Stomach smooth muscle (tissue), 2 donors: Measurements from ENCODE around the gene SREK1.
"Not testable (repeated sequence)": the region's sequence is repeated elsewhere in the genome, so short reads cannot be mapped to it uniquely, and the experiment has no call there.

Source experiments
- H3K27ac ChIP-seq: one replicate; pipeline ENCODE4 v1.7.0; 2013; ENCODE audit warnings: mild to moderate bottlenecking, low read length, inconsistent platforms
- H3K27me3 ChIP-seq, 2 donors: one replicate each; pipeline ENCODE4 v1.7.0; 2013; ENCODE audit warnings: low read length in 2 of 2; ENCODE audit not compliant: insufficient read depth in 2 of 2, control insufficient read depth in 1 of 2
- H3K36me3 ChIP-seq, 2 donors: one replicate each; pipeline ENCODE4 v1.7.0; 2013; ENCODE audit warnings: low read length in 2 of 2; ENCODE audit not compliant: control insufficient read depth in 2 of 2, insufficient read depth in 2 of 2
- H3K4me1 ChIP-seq: one replicate; pipeline ENCODE4 v1.7.0; 2013; ENCODE audit warnings: low read length; ENCODE audit not compliant: control insufficient read depth, insufficient read depth
- H3K4me3 ChIP-seq, 2 donors: one replicate each; pipeline ENCODE4 v1.7.0; 2013; ENCODE audit warnings: low read length in 2 of 2
- H3K9ac ChIP-seq, 2 donors: one replicate each; pipeline ENCODE4 v1.7.0; 2013; ENCODE audit warnings: low read length in 2 of 2, mild to moderate bottlenecking in 1 of 2
- H3K9me3 ChIP-seq, 2 donors: one replicate each; pipeline ENCODE4 v1.7.0; 2013; ENCODE audit warnings: low read length in 2 of 2; ENCODE audit not compliant: control insufficient read depth in 2 of 2
- donor health status: healthy.
- donor health status: Pancreatic carcinoma.

The SREK1 gene, protein sequence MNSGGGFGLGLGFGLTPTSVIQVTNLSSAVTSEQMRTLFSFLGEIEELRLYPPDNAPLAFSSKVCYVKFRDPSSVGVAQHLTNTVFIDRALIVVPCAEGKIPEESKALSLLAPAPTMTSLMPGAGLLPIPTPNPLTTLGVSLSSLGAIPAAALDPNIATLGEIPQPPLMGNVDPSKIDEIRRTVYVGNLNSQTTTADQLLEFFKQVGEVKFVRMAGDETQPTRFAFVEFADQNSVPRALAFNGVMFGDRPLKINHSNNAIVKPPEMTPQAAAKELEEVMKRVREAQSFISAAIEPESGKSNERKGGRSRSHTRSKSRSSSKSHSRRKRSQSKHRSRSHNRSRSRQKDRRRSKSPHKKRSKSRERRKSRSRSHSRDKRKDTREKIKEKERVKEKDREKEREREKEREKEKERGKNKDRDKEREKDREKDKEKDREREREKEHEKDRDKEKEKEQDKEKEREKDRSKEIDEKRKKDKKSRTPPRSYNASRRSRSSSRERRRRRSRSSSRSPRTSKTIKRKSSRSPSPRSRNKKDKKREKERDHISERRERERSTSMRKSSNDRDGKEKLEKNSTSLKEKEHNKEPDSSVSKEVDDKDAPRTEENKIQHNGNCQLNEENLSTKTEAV

DNA sequence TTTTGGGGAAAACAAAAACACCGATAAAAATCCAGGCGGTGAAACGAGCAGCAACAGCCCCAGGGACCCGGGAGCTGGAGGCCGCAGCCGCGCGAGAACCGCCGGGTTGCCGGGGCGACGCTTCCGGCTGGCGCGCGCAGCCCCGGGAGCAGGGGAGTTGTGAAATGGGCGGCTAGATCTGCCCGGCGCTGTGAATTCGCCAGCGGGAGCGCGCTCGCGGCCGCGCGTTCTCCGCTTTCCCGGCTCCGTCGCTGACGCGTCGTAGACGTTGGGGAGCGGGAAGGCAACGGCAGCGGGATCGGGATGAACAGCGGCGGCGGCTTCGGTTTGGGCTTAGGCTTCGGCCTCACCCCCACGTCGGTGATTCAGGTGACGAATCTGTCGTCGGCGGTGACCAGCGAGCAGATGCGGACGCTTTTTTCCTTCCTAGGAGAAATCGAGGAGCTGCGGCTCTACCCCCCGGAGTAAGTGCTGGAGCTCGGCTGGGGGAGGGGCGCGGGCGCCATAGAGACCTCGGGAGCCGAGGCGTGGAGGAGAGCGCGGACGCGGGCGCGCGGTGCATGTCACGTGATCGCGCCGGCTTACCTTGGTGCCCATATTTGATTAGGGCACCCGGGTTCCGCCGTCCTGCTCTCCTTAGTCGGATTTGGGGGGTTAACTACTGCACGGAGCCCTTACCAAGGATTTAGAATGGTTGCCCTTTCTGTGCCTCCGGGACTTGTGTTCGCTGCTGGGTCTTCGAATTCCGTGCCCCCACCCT lies at the start of gene SREK1:
Gene SREK1 (plus strand): TSS at position 227 of the 760 bp plus-strand sequence. CDS start 77 bp downstream, at position 304.
- Histone ChIP-seq H3K9me3 (no peaks in the 10 kb centered on the region), H3K27me3 (no peaks in the 10 kb centered on the region), H3K36me3 (no peaks in the 10 kb centered on the region), H3K4me3 (peak within 1 kb of the TSS; percentile 92 to 98), H3K9ac (peak within 1 kb of the TSS; percentile 97 to 99), H3K4me1 (peaks cover 12% of the 10 kb centered on the region), H3K27ac (peak within 1 kb of the TSS; percentile 94)

DNA sequence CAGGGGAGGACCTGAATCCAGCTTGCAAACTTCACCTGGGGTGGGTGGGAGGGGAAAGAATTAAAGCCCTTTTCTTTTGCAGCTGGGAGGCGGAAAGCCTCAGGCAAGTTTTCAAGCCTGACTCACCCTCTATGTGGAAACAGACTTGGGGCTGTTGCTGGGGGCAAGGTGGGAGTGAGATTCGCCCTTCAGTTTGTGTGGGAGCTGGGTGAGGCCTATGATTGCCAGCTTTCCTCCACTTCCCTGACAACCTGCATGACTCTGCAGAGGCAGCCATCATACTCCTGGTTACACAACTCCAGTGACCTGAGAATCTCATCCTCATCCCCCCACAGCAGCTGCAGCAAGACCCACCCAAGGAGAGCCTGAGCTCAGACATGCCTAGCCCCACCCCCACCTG lies 43.2 kb upstream of the SREK1 start:
- Histone ChIP-seq H3K27me3 (no peaks in the 10 kb centered on the region), H3K27ac (no peak overlapping the region), H3K9me3 (peaks cover 0 to 6% of the 10 kb centered on the region in 2 donors), H3K9ac (no peak overlapping the region), H3K36me3 (no peaks in the 10 kb centered on the region), H3K4me1 (no peaks in the 10 kb centered on the region), H3K4me3 (no peak overlapping the region)

DNA sequence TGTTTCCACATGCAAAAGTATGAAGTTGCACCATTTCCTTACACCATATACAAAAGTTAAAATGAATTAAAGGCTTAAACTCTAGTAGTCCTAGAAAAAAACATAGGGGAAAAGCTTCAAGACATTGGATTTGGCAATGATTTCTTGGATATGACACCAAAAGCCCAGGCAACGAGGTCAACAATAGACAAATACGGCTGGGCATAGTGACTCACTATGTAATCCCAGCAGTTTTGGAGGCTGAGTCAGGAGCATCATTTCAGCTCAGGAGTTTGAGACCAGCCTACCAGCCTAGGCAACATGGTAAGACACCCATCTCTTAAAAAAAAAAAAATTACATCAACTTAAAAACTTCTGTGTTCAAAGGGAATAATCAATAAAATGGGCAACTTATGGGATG lies 30.9 kb upstream of the SREK1 start:
- Histone ChIP-seq H3K36me3 (no peaks in the 10 kb centered on the region), H3K27ac (no peak overlapping the region), H3K4me1 (no peaks in the 10 kb centered on the region), H3K9me3 (peaks cover 3 to 5% of the 10 kb centered on the region in 2 donors), H3K4me3 (no peak overlapping the region), H3K27me3 (no peaks in the 10 kb centered on the region), H3K9ac (no peak overlapping the region)

DNA sequence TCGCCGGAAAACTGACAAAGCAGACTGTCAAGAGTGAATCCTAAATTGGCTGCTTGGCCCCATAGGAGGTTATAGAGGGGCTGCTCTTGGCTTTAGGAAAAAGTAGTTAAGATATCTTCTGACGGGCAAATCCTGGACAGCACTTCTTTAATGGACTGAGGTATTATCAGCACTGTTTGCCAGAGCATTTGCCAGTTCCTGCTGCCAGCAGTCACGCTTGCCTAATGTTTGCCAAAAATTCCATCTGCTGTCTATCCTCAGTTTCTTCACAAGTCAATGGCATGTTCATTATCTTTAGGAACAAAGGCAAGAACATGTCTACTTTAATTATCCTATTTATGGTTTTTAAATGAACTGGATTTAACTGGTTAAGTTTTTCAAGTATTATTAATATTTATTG lies 25.8 kb upstream of the SREK1 start:
- no peaks in the 10 kb centered on the region for H3K4me1 ChIP-seq
- H3K27ac ChIP-seq, result no peak overlapping the region
- H3K36me3 ChIP-seq, result no peaks in the 10 kb centered on the region
- no peaks in the 10 kb centered on the region for H3K27me3 ChIP-seq
- H3K9ac ChIP-seq, result no peak overlapping the region
- H3K4me3 ChIP-seq, result no peak overlapping the region
- H3K9me3 ChIP-seq, result no peaks in the 10 kb centered on the region

DNA sequence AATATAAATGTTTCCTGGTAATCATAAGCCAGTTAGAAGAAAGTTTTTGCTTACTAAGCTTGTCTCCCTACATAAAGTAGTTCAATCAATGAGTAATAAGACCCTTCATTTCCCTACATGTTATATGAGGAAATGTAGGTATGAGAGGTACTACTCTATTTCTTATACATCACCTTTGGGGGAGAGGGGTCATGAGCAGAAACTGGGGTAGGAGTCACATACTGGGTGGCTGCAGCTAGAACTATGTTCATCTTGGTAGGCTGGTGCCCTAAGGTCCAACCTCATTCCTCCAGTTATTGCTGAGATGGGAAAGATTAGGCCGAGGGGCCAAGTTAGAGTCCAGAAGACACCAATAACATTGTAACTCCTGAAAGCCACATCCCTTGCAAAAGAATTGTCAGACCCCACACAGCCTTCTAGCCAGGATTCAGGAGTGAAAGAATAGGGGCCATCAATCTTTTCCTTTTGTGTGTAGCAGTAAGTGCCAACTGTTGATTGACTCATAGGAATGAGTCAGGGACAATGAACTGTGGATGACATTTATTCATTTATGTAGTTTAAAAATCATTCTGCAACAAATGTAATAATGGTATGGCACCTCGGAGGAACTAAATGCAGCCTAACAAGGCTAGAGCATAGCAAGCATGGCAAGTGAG lies 21.6 kb upstream of the SREK1 start:
- H3K9ac ChIP-seq, result no peak overlapping the region
- no peaks in the 10 kb centered on the region for H3K4me1 ChIP-seq
- H3K27me3 ChIP-seq, result no peaks in the 10 kb centered on the region
- H3K9me3 ChIP-seq, result no peaks in the 10 kb centered on the region
- H3K4me3 ChIP-seq, result no peak overlapping the region
- H3K36me3 ChIP-seq, result no peaks in the 10 kb centered on the region
- no peak overlapping the region for H3K27ac ChIP-seq

DNA sequence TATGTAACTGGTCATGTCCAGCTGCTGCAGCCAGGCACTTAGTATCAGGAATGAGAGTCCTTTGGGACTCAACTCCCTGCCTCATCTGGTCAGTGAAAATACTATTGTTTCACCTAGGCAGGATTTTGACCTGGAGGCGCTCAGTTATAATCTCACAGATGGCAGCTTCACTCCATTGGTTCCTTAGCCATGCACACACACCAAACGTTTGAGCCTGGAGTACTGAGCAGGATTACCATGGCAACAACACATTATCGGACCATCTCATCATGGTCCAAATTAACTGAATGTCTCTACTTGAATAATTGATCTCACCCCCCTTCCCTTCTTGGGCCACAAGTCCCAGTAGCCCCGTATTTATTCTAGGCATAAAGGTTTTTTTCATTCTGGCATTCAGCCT lies 15.0 kb upstream of the SREK1 start:
- no peak overlapping the region for H3K9ac ChIP-seq
- no peak overlapping the region for H3K4me3 ChIP-seq
- no peaks in the 10 kb centered on the region for H3K4me1 ChIP-seq
- no peaks in the 10 kb centered on the region for H3K36me3 ChIP-seq
- no peaks in the 10 kb centered on the region for H3K27me3 ChIP-seq
- no peaks in the 10 kb centered on the region for H3K9me3 ChIP-seq
- H3K27ac ChIP-seq, result no peak overlapping the region

DNA sequence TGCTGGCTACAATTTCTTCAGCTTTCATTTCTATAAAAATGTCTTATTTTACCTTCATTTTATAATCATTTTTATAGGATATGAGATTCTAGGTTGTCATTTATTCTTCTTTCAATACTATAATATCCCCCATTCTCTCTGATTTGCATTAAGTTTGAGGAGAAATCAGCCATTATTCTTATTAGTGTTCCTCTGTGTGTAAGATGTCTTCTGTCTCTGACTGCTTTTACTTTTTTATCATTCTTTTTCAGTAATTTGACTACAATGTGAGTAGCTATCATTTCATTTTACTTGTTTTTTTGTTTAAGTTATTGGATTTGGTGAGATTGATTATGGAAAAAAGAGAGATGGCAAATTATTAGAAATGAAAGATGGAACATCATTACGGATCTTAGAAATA lies 13.6 kb upstream of the SREK1 start:
- H3K27me3 ChIP-seq, result no peaks in the 10 kb centered on the region
- no peaks in the 10 kb centered on the region for H3K36me3 ChIP-seq
- H3K9me3 ChIP-seq, result no peaks in the 10 kb centered on the region
- H3K9ac ChIP-seq, result no peak overlapping the region
- no peak overlapping the region for H3K27ac ChIP-seq
- H3K4me1 ChIP-seq, result no peaks in the 10 kb centered on the region
- no peak overlapping the region for H3K4me3 ChIP-seq

DNA sequence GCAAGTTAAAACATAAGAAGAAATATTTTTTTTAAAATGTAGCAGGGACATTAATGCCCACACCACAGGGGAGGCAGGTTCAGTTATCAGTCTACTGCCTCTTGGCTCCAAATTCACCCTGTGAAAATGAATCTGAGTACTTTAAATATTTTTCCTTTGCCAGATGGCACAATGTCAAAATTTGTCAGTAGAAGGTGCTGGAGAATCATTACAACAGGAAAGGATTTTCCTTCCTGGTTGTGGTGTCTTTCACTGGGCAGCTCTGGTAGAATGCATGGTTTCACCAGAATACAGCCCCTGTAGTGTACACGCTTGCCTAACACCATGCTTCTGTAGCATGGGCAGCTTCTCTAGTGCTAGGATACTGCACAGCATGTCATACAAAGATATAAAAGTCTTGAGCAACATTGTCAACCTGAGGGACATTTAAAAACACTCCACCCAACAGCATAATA lies 9.7 kb upstream of the SREK1 start:
- Histone ChIP-seq H3K27ac (no peak overlapping the region), H3K36me3 (no peaks in the 10 kb centered on the region), H3K27me3 (no peaks in the 10 kb centered on the region), H3K9me3 (no peaks in the 10 kb centered on the region), H3K4me1 (no peaks in the 10 kb centered on the region), H3K9ac (no peak overlapping the region), H3K4me3 (no peak overlapping the region)

DNA sequence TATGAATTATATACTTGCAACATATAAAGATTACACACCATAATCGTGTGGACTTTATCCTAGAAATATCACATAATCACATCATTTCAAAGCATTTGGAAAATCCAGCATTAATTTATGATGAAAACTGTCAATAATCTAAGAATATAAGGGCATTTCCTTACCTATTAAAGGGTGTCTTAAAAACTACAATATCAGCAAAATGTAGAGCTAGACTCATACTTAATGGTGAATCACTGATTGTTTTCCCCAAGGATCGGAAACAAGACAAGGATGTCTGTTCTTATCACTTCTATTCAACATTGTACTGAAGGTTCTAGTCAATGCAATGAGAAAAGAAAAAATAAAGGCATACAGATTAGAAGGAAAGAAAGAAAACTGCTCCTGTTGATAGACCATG lies 8.0 kb upstream of the SREK1 start:
- no peak overlapping the region for H3K9ac ChIP-seq
- no peaks in the 10 kb centered on the region for H3K27me3 ChIP-seq
- no peak overlapping the region for H3K4me3 ChIP-seq
- H3K4me1 ChIP-seq, result no peaks in the 10 kb centered on the region
- no peak overlapping the region for H3K27ac ChIP-seq
- H3K9me3 ChIP-seq, result no peaks in the 10 kb centered on the region
- no peaks in the 10 kb centered on the region for H3K36me3 ChIP-seq

DNA sequence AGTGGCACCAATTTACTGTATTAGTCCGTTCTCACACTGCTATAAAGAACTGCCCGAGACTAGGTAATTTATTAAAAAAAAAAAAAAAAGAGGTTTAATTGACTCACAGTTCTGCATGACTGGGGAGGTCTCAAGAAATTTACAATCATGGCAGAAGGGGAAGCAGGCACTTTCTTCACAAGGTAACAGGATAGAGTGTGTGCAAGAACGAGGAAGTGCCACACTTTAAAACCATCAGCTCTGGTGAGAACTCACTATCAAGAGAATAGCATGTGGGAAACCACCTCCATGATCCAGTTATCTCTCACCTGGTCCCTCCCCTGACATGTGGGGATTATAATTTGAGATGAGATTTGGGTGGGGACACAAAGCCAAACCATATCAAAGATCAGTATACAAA lies 7.2 kb upstream of the SREK1 start:
- H3K9ac ChIP-seq, H3K27me3 ChIP-seq, H3K4me3 ChIP-seq, H3K36me3 ChIP-seq, H3K4me1 ChIP-seq, H3K27ac ChIP-seq, H3K9me3 ChIP-seq: not testable (repeated sequence)
